K562 (cell line): ENCODE data around the gene ITGA3. TPM values are rescaled to one million over a fixed set of nuclear protein-coding genes. Genes with fewer than 3 reads are reported as not detected.

Experiments used
- ATAC-seq: fragments of 200-7000 bp; cut with Tn5 transposase; 3 replicates; pipeline ENCODE4 v1.9.1; 2020; ENCODE audit warnings: moderate library complexity
- BruUV-seq: library from RNA; stranded (reverse); fragments of 400-500 nt; replicated peaks from 2 replicates; lab custom pipeline; 2021; lab: Mats Ljungman, UMichigan
- CTCF ChIA-PET: fragments of 300-600 bp; formaldehyde crosslinking; extraction: SDS; loops from one replicate; lab custom pipeline; 2021; ENCODE audit warnings: low intra/inter-chr PET ratio; lab: Yijun Ruan, JAX
- POLR2A ChIA-PET: fragments of 300-600, 350-650 bp; sonication (Branson Sonifier 250); formaldehyde crosslinking; extraction: SDS; loops from one replicate; lab custom pipeline; 2021; ENCODE audit warnings: antibody characterized with exemption, inconsistent platforms; lab: Yijun Ruan, JAX
- DNase-seq, 4 experiments: peaks; one replicate each; pipeline versions ENCODE4 v3.0.0 to v3.0.0-alpha.2; 2011 to 2018; ENCODE audit warnings: low spot score in 3 of 4, mixed read lengths in 3 of 4; ENCODE audit errors: extremely low read depth in 1 of 4
- FAIRE-seq: peaks from 2 replicates; lab custom pipeline; 2011; peaks lifted over from hg19 to GRCh38; lab: Jason Lieb, UNC
- H2AFZ ChIP-seq: 2 replicates; pipeline ENCODE4 v1.6.0; 2011; ENCODE audit warnings: low read depth, low read length, control low read depth, inconsistent platforms
- H3K27ac ChIP-seq: fragments of 200-600 bp; 3 replicates; pipeline ENCODE4 v1.8.0; 2011; ENCODE audit warnings: low read depth, mild to moderate bottlenecking, control low read depth, inconsistent platforms, low read length, moderate library complexity, mixed read lengths; ENCODE audit errors: extremely low read depth
- H3K27me3 ChIP-seq, 2 experiments: fragments of 300-600 bp in 1 of 2; 2 replicates in 1 of 2; 3 replicates in 1 of 2; pipeline versions ENCODE4 v1.6.0 to v1.8.0; 2011; ENCODE audit warnings: inconsistent platforms in 2 of 2, low read length in 2 of 2, mild to moderate bottlenecking in 1 of 2, mixed read lengths in 1 of 2, moderate library complexity in 1 of 2; ENCODE audit not compliant: control insufficient read depth in 2 of 2, insufficient read depth in 2 of 2
- H3K36me3 ChIP-seq: fragments of 300-600 bp; 3 replicates; pipeline ENCODE4 v1.8.0; 2011; ENCODE audit warnings: mild to moderate bottlenecking, low read length, inconsistent platforms; ENCODE audit not compliant: control insufficient read depth, insufficient read depth
- H3K4me1 ChIP-seq, 2 experiments: fragments of 200-600 bp in 1 of 2; replicated peaks in 1 of 2; 2 replicates in 1 of 2; 3 replicates in 1 of 2; pipeline versions ENCODE4 v1.5.1 to v1.8.0; 2011; ENCODE audit warnings: inconsistent platforms in 2 of 2, low read length in 2 of 2, mild to moderate bottlenecking in 1 of 2, mixed read lengths in 1 of 2, moderate library complexity in 1 of 2; ENCODE audit not compliant: control insufficient read depth in 2 of 2, insufficient read depth in 2 of 2
- H3K4me2 ChIP-seq: 2 replicates; pipeline ENCODE4 v1.6.1; 2011; ENCODE audit warnings: low read length, control low read depth, inconsistent platforms, mixed read lengths; ENCODE audit not compliant: insufficient read depth
- H3K4me3 ChIP-seq: fragments of 200-600 bp; sonication (generic), shearing (Covaris generic); 2 replicates; pipeline ENCODE4 v1.5.1; 2016; ENCODE audit warnings: control low read depth, inconsistent platforms
- H3K79me2 ChIP-seq: fragments of 200-600 bp; 3 replicates; pipeline ENCODE4 v1.8.0; 2011; ENCODE audit warnings: low read length, inconsistent platforms; ENCODE audit not compliant: control insufficient read depth, insufficient read depth
- H3K9ac ChIP-seq, 2 experiments: 2 replicates each; pipeline versions ENCODE4 v1.6.0 to v1.6.1; 2011; ENCODE audit warnings: low read depth in 2 of 2, low read length in 2 of 2, control low read depth in 1 of 2, inconsistent platforms in 1 of 2, mild to moderate bottlenecking in 1 of 2, mixed read lengths in 1 of 2; ENCODE audit not compliant: insufficient read depth in 1 of 2
- H3K9me1 ChIP-seq: one replicate; pipeline ENCODE4 v1.6.0; 2011; ENCODE audit warnings: inconsistent platforms, mild to moderate bottlenecking, low read length, moderate library complexity; ENCODE audit not compliant: control insufficient read depth, insufficient read depth
- H3K9me3 ChIP-seq: replicated peaks from 2 replicates; pipeline ENCODE4 v1.5.1; 2011; ENCODE audit warnings: low read depth, low read length, inconsistent platforms; ENCODE audit not compliant: control insufficient read depth, insufficient read depth
- H4K20me1 ChIP-seq: replicated peaks from 2 replicates; pipeline ENCODE4 v1.6.1; 2011; ENCODE audit warnings: low read length, inconsistent platforms, mixed read lengths; ENCODE audit not compliant: control insufficient read depth, insufficient read depth
- ARNT ChIP-seq, 2 experiments: fragments of 450-650 bp; IDR thresholded peaks; 2 replicates each; pipeline ENCODE4 v1.6.1; 2016; ENCODE audit warnings: mild to moderate bottlenecking in 1 of 2
- BHLHE40 ChIP-seq: IDR thresholded peaks from 2 replicates; pipeline ENCODE4 v1.6.1; 2011; ENCODE audit warnings: low read length, improper control_type of control experiment
- CBX2 ChIP-seq: fragments of 200-600 bp; sonication (generic); IDR thresholded peaks from one replicate; pipeline ENCODE4 v1.6.1; 2012; ENCODE audit warnings: mild to moderate bottlenecking, low read length, inconsistent platforms; ENCODE audit not compliant: insufficient read depth, poor library complexity, severe bottlenecking
- MYNN ChIP-seq, 2 experiments: sonication (generic); formaldehyde crosslinking in 1 of 2; IDR thresholded peaks; 2 replicates each; pipeline versions ENCODE4 v1.5.0 to v1.6.1; 2016 to 2020; ENCODE audit warnings: antibody characterized with exemption in 1 of 2, missing genetic modification reagents in 1 of 2
- PHTF2 ChIP-seq: fragments of 250-450 bp; sonication (Bioruptor Pico); IDR thresholded peaks from 2 replicates; pipeline ENCODE4 v1.5.0; 2021; ENCODE audit warnings: mild to moderate bottlenecking
- ZBED1 ChIP-seq: IDR thresholded peaks from 2 replicates; pipeline ENCODE4 v1.6.1; 2014
- ZKSCAN8 ChIP-seq: fragments of 200-800 bp; sonication (Bioruptor generic); IDR thresholded peaks from 2 replicates; pipeline ENCODE4 v1.6.1; 2016; ENCODE audit warnings: missing genetic modification characterization, missing compliant biosample characterization
- ZNF175 ChIP-seq: fragments of 200-800 bp; sonication (Bioruptor generic); IDR thresholded peaks from 2 replicates; pipeline ENCODE4 v1.6.1; 2016; ENCODE audit warnings: low read depth, mild to moderate bottlenecking, missing genetic modification characterization, missing compliant biosample characterization
- WGBS: fragments of 100-300 bp; shearing (Covaris generic); methylation state at CpG from one replicate; pipeline ENCODE4 v1.1.6; 2016; ENCODE audit warnings: low coverage, mixed read lengths; ENCODE audit not compliant: insufficient coverage; ENCODE audit errors: missing lambda C conversion rate; 5-methylcytosine and 5-hydroxymethylcytosine counted together
- in situ Hi-C: fragments of 300-500 bp; cut with MboI; formaldehyde crosslinking; loops from 4 replicates; pipeline ENCODE4 v1.15.0; 2018; ENCODE audit warnings: inconsistent platforms, mixed read lengths
- intact Hi-C: fragments of 100-400 bp; cut with micrococcal nuclease; formaldehyde crosslinking; loops from 2 replicates; pipeline ENCODE4 v1.14.2; 2022
- polyA plus RNA-seq, 8 experiments: library from polyadenylated mRNA; depleted of rRNA in 4 of 8; stranded (reverse) in 5 of 8; unstranded in 3 of 8; fragments of >200 nt; fragmentation: Nextera tagmentation in 2 of 8; fragmentation: Illumina TruSeq in 1 of 8; extraction: Ambion mirVana in 2 of 8; extraction: Trizol in 1 of 8; gene quantifications; 2 replicates each; pipeline versions ENCODE4 v1.2.1 to v1.2.3, GENCODE V29; 2011 to 2014; ENCODE audit warnings: inconsistent platforms in 1 of 8, missing spikeins in 1 of 8
- total RNA-seq, 7 experiments: library from RNA; depleted of rRNA in 6 of 7; stranded (reverse); fragments of >200 nt in 6 of 7; fragmentation: Illumina TruSeq in 2 of 7; extraction: Trizol in 2 of 7; gene quantifications; 2 replicates each; pipeline versions ENCODE4 v1.2.1 to v1.2.3, GENCODE V29; 2011 to 2021; ENCODE audit warnings: low replicate concordance in 1 of 7
- TF ChIP-seq, protein P1 (sequence below), 2 experiments: fragments of 450-650 bp; IDR thresholded peaks; 2 replicates each; pipeline ENCODE4 v1.6.1; 2016; ENCODE audit warnings: mild to moderate bottlenecking in 2 of 2, borderline replicate concordance in 1 of 2, low read depth in 1 of 2, moderate library complexity in 1 of 2
- TF ChIP-seq, protein P2 (sequence below): fragments of 450-650 bp; IDR thresholded peaks from 2 replicates; pipeline ENCODE4 v1.6.1; 2014; ENCODE audit warnings: low read depth, mild to moderate bottlenecking, moderate library complexity, borderline replicate concordance

ITGA3 gene
- total and polyA plus RNA-seq, 9 of the 15 experiments (the other 6 are each of a cell fraction or from before 2014, with no cell fraction given), result 0.03 to 0.75 (median 0.14) TPM; not detected in 2

DNA sequence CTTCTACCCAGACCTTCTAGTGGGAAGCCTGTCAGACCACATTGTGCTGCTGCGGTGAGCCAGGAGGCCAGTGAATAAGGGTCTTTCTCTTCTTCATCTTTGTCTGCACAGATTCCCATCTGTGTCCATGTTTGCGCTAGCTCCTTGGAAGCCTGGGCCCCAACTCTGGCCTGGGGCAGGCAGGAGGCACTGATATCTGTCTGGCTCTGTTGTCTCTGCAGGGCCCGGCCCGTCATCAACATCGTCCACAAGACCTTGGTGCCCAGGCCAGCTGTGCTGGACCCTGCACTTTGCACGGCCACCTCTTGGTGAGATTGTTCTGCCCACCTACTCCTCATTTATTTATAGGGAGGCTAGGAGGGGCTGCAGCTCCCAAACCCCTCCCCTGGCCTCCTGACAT, 18.3 kb downstream of the ITGA3 start (continued):
- no peak for TF ChIP-seq ZNF175 (CRISPR knock-in tag)
- TF ChIP-seq BHLHE40, result no peak

DNA sequence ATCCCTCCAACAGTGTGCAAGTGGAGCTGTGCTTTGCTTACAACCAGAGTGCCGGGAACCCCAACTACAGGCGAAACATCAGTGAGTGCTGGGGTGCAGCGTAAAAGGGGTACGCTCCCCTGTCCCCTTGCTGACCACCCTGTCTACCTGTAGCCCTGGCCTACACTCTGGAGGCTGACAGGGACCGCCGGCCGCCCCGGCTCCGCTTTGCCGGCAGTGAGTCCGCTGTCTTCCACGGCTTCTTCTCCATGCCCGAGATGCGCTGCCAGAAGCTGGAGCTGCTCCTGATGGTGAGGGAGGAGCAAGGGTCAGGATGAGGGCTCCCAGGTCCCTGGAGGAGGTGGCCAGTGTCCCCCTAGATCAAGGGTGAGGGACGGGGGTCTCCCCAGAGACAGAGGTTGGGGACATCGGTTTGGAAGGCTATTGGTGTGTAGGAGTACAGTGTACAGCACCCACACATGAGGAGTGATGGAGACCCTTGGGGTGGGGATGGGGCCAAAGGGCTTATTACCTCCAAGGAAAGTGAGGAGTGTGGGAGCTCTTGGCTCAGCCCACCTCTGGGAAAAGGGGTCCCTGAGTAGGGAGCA, 19.6 kb downstream of the ITGA3 start:
- FAIRE-seq, result no peak
- no TSS peak for BruUV-seq
- intact Hi-C loops, result no loop called here
- no peak for TF ChIP-seq ZBED1
- no peak for TF ChIP-seq ARNT (IDR thresholded peaks at IDR 0.05)
- no peak for TF ChIP-seq ZNF175 (CRISPR knock-in tag)
- TF ChIP-seq MYNN (IDR thresholded peaks at IDR 0.05), result no peak
- no peak for TF ChIP-seq MYNN (CRISPR knock-in tag; IDR thresholded peaks at IDR 0.05)
- TF ChIP-seq, protein P1, sequence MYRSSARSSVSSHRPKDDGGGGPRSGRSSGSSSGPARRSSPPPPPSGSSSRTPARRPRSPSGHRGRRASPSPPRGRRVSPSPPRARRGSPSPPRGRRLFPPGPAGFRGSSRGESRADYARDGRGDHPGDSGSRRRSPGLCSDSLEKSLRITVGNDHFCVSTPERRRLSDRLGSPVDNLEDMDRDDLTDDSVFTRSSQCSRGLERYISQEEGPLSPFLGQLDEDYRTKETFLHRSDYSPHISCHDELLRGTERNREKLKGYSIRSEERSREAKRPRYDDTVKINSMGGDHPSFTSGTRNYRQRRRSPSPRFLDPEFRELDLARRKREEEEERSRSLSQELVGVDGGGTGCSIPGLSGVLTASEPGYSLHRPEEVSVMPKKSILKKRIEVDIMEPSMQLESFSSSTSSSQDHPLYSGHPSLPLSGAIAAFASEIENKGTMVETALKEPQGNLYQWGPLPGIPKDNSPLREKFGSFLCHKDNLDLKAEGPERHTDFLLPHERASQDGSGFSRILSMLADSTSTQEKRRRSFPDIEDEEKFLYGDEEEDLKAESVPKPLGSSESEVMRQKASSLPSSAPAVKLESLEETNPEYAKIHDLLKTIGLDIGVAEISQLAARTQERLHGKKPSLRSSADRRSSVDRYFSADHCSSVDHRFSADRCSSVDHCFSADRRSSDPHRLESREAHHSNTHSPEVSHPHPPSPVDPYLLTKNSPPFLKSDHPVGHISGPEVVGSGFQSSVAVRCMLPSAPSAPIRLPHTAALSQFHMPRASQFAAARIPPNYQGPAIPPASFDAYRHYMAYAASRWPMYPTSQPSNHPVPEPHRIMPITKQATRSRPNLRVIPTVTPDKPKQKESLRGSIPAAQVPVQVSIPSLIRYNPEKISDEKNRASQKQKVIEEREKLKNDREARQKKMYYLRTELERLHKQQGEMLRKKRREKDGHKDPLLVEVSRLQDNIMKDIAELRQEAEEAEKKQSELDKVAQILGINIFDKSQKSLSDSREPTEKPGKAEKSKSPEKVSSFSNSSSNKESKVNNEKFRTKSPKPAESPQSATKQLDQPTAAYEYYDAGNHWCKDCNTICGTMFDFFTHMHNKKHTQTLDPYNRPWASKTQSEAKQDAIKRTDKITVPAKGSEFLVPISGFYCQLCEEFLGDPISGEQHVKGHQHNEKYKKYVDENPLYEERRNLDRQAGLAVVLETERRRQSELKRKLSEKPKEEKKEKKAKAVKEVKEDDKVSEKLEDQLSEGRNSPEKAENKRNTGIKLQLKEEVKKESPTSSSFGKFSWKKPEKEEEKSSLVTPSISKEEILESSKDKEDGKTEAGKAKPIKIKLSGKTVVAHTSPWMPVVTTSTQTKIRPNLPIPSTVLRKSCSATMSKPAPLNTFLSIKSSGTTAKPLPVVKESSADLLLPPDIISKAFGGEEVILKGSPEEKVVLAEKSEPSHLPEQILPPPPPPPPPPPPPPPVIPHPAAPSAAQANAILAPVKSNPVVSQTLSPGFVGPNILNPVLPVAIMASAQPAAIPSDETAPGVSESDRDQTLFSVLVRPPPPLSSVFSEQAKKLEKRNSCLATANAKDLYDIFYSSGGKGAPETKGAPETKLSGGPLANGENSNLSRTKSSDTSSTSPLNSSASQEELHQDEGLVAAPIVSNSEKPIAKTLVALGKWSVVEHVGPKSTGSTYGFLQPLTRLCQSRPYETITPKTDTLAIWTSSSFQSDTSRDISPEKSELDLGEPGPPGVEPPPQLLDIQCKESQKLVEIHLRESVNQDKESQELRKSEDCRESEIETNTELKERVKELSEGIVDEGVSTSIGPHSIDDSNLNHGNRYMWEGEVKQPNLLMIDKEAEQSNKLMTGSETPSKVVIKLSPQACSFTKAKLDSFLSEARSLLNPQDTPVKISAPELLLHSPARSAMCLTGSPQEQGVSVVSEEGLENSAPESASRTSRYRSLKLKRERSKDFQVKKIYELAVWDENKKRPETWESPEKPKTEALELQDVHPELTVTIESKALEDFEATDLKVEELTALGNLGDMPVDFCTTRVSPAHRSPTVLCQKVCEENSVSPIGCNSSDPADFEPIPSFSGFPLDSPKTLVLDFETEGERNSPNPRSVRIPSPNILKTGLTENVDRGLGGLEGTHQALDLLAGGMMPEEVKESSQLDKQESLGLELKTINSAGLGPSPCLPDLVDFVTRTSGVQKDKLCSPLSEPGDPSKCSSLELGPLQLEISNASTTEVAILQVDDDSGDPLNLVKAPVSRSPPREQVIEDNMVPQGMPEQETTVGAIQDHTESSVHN (IDR thresholded peaks at IDR 0.05; ENCODE audit: borderline replicate concordance in 1 of 2, low read depth in 1 of 2), result no peak
- no peak for TF ChIP-seq PHTF2 (CRISPR knock-in tag)
- TF ChIP-seq ZKSCAN8 (CRISPR knock-in tag), result no peak
- TF ChIP-seq CBX2, result no peak
- TF ChIP-seq, protein P2, sequence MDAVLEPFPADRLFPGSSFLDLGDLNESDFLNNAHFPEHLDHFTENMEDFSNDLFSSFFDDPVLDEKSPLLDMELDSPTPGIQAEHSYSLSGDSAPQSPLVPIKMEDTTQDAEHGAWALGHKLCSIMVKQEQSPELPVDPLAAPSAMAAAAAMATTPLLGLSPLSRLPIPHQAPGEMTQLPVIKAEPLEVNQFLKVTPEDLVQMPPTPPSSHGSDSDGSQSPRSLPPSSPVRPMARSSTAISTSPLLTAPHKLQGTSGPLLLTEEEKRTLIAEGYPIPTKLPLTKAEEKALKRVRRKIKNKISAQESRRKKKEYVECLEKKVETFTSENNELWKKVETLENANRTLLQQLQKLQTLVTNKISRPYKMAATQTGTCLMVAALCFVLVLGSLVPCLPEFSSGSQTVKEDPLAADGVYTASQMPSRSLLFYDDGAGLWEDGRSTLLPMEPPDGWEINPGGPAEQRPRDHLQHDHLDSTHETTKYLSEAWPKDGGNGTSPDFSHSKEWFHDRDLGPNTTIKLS, result no peak

More for the DNA sequence above, 19.6 kb downstream of the ITGA3 start:
- in situ Hi-C loops, result loop anchor here (10.0 kb wide), 1 partner anchor 511 kb away; no protein-coding TSS in a partner anchor
- ATAC-seq, result no peak
- ChIA-PET POLR2A (interaction anchor here (0.6 to 0.9 kb wide), 3 partner anchors 8 to 115 kb away, joined by 3 to 4 read pairs (median 3); no protein-coding TSS in a partner anchor), CTCF (interaction anchor here (0.6 kb wide), 2 partner anchors 20 to 795 kb away, joined by 3 to 6 read pairs; no protein-coding TSS in a partner anchor)
- Histone ChIP-seq H3K36me3 (no peaks in the 10 kb centered on the region), H3K9ac (no peak overlapping the region), H3K4me1 (peaks cover 0 to 18% of the 10 kb centered on the region in 2 experiments; a peak in 1 of 5 replicates), H3K9me1 (no peaks in the 10 kb centered on the region), H3K27ac (no peak overlapping the region), H3K4me2 (no peak overlapping the region), H3K9me3 (no peaks in the 10 kb centered on the region), H2AFZ (no peak overlapping the region), H3K27me3 (peaks cover 15 to 61% of the 10 kb centered on the region in 2 experiments), H4K20me1 (peaks cover 6% of the 10 kb centered on the region; the same call in 1 of the 2 replicates), H3K79me2 (no peaks in the 10 kb centered on the region), H3K4me3 (no peak overlapping the region)
- no peak for DNase-seq
- 12% methylated on average over 10 of the region's 16 CpGs for WGBS
